HG03039 (cell line): Measurements from ENCODE around the gene GGA2.
"Not testable (repeated sequence)": the region's sequence is repeated elsewhere in the genome, so short reads cannot be mapped to it uniquely, and the experiment has no call there.

Source experiments
- ATAC-seq: cut with Tn5 transposase; IDR thresholded peaks from one replicate; pipeline ENCODE4 v1.9.1; 2021; ENCODE audit warnings: mild to moderate bottlenecking, moderate library complexity; ENCODE audit not compliant: unreplicated experiment

GGA2 gene

DNA sequence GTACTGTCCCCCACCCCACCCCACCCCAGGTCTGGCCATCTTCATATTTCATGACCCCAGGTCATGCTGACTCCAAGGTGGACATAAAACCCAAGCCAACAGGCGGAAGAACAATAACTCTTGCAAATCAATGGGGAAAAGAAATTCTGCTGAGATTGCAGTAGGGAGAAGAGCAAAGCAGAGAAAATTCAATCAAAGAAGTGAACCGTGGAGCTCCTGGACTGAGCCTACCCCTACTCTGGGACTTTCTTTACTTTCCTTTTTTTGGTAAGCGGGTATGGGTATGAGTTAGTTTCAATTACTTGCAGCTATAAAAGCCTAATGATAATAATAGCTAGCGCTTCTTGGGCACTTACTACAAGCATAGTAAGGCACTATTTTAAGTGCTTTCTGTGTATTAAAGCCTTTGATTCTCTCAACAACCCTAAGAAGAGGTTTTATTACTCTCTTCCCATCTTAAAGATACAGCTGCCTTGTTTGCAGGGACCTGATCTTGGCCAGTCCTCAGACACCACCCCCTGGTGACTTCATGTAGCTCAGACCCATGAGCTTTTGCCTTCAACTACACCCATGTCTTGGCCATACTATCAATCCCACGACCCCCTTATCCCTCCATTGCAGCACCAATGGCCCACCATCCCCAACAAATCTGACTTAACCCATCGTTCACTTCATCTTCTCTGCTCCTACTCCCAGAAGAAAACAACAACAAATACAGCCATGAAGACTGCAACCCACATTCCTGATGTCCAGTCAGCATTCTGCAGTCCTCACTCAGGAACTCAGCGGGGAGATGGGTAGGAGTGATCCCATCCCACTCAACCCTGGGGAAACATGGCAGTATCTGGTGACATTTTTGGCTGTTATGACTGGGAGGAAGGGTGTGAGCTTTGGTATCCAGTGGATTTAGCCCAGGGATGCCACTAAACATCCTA lies 4.4 kb downstream of the GGA2 start:
- ATAC-seq: no peak

DNA sequence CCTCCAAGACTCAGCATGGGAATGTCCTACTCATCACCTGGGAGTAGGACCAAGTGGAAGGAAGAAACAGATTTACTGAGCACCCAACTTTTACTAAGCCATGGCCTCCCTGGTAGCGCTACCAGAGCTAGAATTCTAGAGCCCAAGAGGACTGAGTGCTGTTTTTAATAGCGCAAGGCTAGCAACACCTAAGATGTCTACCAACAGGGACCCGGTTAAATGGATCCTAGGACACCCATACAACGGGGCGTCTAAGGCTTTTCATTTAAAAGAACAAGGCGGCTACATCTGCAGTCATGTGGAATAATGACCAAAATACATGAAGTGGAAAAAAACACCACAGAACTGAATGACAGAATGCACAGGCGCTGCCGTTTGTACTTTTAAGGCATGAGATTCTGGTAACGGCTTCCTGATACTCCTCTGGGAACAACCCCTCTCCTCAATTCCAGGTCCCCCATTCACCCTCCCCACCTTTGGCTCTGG lies 5.1 kb downstream of the GGA2 start:
- ATAC-seq: no peak

DNA sequence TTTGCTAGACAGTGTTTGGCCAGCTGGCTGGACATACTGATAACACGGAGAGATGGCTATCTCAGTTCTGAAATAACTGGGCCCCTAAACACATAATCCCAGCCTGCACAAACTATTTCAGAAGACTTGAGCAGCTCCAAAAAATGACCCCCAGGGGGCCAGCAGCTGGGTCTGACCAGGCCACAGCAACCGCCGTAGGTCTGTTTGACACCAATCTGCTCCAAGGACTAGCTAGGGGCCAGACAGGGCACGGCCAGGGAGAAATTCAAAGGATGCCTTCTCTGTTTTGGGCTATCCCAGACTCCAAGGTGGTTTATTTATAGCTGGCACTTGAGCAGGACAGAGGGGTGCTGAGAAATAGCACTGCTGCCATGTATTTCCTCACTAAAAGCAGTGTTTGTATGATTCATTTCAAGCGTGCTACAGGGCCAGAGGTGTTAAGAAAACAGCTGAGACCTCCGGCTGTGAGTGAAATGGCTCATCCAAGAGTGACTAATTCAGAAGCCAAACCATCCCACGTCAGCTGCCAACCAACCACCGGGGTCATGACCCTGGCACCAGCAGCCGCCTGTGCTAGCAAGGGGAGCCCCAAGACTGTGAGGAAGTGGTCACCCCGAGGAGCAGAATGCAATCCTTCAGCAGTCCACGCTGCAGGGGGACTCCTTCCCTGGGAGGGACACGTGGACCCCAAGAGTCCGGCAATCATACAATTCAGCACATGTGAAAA lies 5.7 kb downstream of the GGA2 start:
- peak; percentile 54 for ATAC-seq

DNA sequence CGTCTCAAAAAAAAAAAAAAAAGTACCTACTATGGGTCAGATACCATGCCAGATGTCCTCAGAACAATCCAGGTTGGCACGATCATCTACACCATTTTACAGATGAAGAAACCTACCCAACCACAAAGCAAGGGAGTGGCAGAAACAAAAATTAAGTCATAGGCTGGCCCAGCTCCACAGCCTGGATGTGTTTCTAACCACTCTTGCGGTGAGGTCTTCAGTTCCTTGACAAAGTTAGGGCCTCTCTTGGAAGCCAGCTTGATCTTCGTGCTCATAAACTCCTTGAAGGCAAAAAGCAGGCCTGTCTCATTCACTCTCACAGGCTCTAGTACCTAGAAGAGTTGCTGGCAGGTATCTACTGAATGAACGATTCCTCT lies 6.2 kb downstream of the GGA2 start:
- no peak for ATAC-seq

DNA sequence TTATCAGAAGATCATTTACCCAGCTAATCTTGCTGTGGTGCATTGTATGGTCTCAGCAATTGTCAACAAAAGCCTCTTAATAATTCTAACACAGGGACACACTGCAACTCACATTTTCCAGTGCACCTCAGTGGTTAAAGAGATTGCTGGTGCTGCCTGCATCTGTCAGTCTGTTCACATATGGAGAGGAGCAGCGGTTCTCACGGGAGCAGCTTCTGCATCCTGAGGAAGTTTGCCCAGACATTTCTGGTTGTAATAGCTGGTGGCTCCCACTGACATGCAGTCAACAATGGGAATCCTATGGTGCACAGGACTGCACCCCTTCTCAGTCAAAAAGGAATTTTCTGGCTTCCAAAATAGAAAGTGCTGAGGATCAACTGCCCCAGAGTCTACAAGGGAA lies 7.8 kb downstream of the GGA2 start:
- ATAC-seq: no peak

GRCh38 chr16:23501291-23501690 lies 9.0 kb downstream of the GGA2 start:
- ATAC-seq: no peak

GRCh38 chr16:23500862-23501225 lies 9.4 kb downstream of the GGA2 start:
- no peak for ATAC-seq

DNA sequence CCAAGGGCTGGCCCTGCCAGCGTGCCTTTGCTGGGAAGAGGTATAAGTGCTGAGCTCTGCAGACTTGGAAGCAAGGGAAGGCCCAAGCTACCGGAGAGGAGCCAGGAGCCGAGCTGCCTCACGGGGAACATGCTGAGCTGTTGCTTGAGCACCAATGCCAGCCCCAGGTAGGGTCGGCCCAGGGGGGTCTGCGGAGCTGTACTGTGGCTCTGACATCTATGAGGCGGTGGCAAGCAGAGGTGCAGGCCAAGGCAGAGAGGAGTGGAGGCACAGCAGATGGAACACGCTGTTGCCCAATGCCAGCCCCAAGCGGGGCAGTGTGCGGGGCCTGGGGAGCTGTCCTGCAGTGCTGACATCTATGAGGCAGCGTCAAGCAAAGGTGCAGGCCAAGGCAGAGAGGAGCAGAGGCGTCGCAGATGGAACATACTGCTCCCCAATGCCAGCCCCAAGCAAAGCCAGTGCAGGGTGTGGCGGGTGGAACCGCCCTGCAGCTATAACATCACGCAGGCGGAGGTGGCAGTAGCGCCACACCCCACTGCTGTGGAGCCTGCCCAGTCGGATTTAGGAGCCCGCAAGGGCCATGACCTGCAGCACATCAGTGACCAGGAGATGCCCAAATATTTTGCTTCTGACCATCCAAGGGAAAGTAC lies 10.0 kb downstream of the GGA2 start:
- no peak for ATAC-seq

GRCh38 chr16:23499801-23500200 lies 10.5 kb downstream of the GGA2 start:
- no peak for ATAC-seq

- no peak for ATAC-seq
These were observed 11.4 kb downstream of the GGA2 start for GRCh38 chr16:23498863-23499262.

- no peak for ATAC-seq
These were observed 12.8 kb downstream of the GGA2 start for GRCh38 chr16:23497543-23497868.

- no peak for ATAC-seq
These were observed 13.3 kb downstream of the GGA2 start for GRCh38 chr16:23496821-23497542.

DNA sequence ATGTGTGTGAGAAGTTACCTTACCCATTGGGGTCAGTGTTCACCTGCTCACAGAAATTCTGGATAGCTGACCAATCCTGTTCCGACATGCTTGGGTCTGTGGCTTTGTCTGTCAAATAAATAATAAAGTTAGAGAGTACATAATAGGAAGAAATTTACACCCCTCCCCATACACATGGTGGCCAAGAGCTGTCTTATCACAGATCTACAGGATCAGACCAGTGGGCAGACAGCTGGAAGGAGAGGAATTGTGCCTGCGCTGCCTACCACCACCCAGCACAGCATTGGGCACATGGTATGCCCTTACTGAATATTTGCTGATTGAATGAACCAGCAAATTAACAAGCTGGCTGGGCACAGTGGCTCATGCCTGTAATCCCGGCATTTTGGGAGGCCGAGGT lies 14.6 kb downstream of the GGA2 start:
- ATAC-seq: no peak

GRCh38 chr16:23494188-23494587 lies 16.1 kb downstream of the GGA2 start:
- ATAC-seq: no peak

DNA sequence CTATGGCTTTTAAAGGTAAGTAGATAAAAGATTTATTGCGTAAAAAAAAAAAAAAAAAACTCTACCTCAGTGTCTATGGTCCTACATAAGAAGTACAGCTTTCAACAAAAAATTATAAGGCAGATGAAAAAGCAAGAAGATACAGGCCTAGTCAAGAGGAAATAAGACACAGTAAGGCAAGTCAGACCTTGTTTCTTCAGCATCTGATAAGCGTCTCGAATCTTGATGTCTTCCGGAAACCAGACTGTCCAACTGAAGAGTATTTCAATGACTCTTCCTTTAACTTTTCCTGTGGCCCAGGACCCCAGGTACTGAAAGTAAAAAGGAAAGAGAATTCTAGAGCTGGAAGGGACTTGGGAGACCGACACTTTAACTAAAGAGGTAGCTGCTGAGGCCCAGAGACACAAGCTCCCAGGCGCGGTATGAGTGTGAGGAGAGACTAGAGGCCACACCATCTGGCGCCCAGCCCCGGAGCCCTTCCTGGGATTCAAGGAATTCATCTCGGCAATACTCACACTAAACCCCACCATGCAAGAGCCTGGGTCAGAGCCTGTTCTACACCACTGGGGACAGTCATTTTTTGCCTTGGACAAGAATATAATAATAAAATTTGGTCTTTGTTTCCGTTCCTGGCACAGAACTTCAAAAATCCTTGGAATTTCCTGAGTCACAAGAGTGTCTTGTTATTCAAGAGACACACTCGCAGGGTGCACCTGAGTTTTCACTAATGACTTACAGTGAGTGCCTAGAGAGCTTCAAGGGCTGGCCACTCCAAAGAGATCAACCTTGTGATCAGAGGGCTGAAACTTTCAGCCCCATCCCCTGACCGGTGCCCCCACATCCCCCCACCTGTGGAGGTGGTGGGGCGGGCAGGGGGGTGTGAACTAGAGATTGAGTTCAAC lies 18.6 kb downstream of the GGA2 start:
- no peak for ATAC-seq

DNA sequence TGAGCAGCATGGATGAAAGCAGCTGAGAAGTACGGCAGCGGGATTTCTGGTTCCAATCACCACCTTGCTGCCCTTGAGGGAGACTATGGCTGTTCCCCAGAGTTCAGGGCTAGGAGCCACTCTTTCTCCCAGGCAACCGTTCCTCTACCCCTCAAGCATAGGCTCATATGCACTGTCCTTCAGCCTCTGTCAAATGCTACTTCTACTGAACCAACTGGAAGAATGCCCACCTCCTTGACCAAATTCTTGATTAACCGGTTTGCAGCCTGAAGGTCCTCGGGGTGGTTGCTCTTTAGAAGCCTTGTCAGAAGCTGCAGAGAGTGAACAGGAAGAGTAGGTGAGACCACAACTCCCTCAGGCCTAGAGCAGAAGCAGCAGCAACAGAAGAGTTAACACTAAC lies 23.8 kb downstream of the GGA2 start:
- no peak for ATAC-seq

- no peak for ATAC-seq
These were observed 24.5 kb downstream of the GGA2 start for GRCh38 chr16:23485841-23486240.

DNA sequence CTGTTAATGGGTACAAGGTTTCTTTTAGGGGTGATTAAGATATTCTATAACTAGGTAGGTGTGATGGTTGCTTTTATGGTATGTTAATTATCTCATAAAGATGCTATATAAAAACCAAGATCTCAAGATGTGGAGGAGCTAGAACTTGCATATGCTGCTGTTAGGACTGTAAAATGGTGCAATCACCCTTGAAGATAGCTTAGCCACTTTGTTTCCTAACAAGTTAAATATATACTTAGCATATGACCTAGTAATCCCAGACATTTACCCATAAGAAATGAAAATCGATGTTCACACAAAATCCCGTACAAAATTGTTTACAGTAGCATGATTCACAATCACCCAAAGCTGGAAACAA lies 25.1 kb downstream of the GGA2 start:
- ATAC-seq: no peak

DNA sequence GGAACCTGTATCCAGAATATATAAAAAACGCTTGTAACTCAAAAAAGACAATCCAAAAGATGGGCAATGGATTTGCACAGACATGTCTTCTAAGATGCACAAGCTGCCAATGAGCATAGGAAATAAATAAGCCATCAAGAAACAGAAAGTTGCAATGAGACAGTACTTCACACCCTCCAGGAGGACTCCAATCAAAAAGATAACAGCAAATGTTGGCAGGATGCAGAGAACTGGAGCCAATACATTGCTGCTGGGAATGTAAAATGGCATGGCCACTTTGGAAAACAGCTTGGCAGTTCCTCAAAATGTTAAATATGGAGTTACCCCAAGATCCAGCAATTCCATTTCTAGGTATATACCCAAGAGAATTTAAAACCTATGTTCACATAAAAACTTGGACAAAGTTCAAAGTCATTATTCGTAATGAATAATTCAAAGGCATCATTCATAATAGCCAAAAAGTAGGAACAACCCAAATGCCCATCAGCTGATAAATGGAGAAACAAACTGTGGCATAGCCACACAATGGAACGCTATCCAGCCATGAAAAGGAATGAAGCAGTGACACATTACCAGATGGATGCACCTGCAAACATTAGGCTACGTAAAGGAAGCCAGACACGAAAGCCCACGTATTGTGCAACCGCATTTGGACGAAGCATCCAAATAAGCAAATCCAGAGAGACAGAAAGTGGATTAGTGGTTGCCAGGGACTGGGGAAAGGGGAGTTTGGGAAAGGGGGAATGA lies 25.6 kb downstream of the GGA2 start:
- ATAC-seq: no peak

DNA sequence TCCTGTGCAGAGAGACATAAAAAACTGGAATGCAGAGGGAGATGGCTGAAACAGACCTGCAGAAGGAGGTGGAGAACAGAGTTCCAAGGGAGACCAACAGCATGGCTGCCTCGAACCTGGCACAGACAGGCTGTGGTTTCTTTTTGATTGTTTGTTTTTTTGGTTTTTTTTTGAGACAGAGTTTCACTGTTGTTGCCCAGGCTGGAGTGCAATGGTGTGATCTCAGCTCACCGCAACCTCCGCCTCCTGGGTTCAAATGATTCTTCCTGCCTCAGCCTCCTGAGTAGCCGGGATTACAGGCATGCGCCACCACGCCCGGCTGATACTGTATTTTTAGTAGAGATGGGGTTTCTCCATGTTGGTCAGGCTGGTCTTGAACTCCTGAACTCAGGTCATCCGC lies 26.8 kb downstream of the GGA2 start:
- not testable (repeated sequence) for ATAC-seq
